IMR-90 (cell line): ENCODE results near the gene PPP5C. TPM values are rescaled to one million over a fixed set of nuclear protein-coding genes. Genes with fewer than 3 reads are reported as not detected.

Experiments used
- ATAC-seq: fragments of 200-7000 bp; cut with Tn5 transposase; 2 replicates; pipeline ENCODE4 v1.9.1; 2020; ENCODE audit warnings: low read depth, mild to moderate bottlenecking, moderate library complexity
- BruUV-seq: library from RNA; stranded (reverse); fragments of 400-500 nt; replicated peaks from 2 replicates; lab custom pipeline; 2021; lab: Mats Ljungman, UMichigan
- CTCF ChIA-PET: fragments of 300-600 bp; formaldehyde crosslinking; extraction: SDS; loops from one replicate; lab custom pipeline; 2021; ENCODE audit warnings: antibody characterized with exemption; lab: Yijun Ruan, JAX
- POLR2A ChIA-PET: fragments of 300-600 bp; sonication (Branson Sonifier 250); formaldehyde crosslinking; loops from one replicate; lab custom pipeline; 2022; ENCODE audit warnings: antibody characterized with exemption; ENCODE audit not compliant: unreplicated experiment; lab: Charles Lee
- DNase-seq: peaks from one replicate; pipeline ENCODE4 v3.0.0; 2013
- H2AFZ ChIP-seq: replicated peaks from 2 replicates; pipeline ENCODE3; 2013; ENCODE audit warnings: low read length, mild to moderate bottlenecking; ENCODE audit not compliant: poor library complexity
- H2AK5ac ChIP-seq: 2 replicates; pipeline ENCODE4 v1.6.1; 2013; ENCODE audit warnings: low read depth, low read length, inconsistent platforms
- H2AK9ac ChIP-seq: replicated peaks from 2 replicates; pipeline ENCODE3; 2013; ENCODE audit warnings: mild to moderate bottlenecking, low read depth, low read length, moderate library complexity; ENCODE audit not compliant: poor library complexity
- H2BK120ac ChIP-seq: 2 replicates; pipeline ENCODE4 v1.6.1; 2013; ENCODE audit warnings: low read depth, low read length, inconsistent platforms
- H2BK15ac ChIP-seq: 3 replicates; pipeline ENCODE4 v1.6.1; 2013; ENCODE audit warnings: low read depth, low read length, inconsistent platforms
- H2BK20ac ChIP-seq: 2 replicates; pipeline ENCODE4 v1.6.1; 2013; ENCODE audit warnings: low read depth, mild to moderate bottlenecking, inconsistent platforms, low read length, moderate library complexity
- H2BK5ac ChIP-seq: 2 replicates; pipeline ENCODE4 v1.6.1; 2013; ENCODE audit warnings: mild to moderate bottlenecking, low read depth, low read length, inconsistent platforms; ENCODE audit not compliant: poor library complexity, severe bottlenecking
- H3K14ac ChIP-seq: replicated peaks from 2 replicates; pipeline ENCODE4 v1.6.1; 2013; ENCODE audit warnings: low read depth, low read length, inconsistent platforms
- H3K18ac ChIP-seq: 2 replicates; pipeline ENCODE4 v1.6.1; 2013; ENCODE audit warnings: low read depth, low read length, control low read depth
- H3K23ac ChIP-seq: 2 replicates; pipeline ENCODE4 v1.6.1; 2013; ENCODE audit warnings: low read depth, low read length, inconsistent platforms
- H3K27ac ChIP-seq: 2 replicates; pipeline ENCODE4 v1.5.1; 2013; ENCODE audit warnings: mild to moderate bottlenecking, control low read depth, low read length; ENCODE audit not compliant: insufficient read depth
- H3K27me3 ChIP-seq: 2 replicates; pipeline ENCODE4 v1.6.1; 2013; ENCODE audit warnings: low read length; ENCODE audit not compliant: control insufficient read depth, insufficient read depth
- H3K36me3 ChIP-seq: 2 replicates; pipeline ENCODE4 v1.6.1; 2013; ENCODE audit warnings: low read length, mixed read lengths; ENCODE audit not compliant: control insufficient read depth, insufficient read depth
- H3K4ac ChIP-seq: 2 replicates; pipeline ENCODE4 v1.6.1; 2013; ENCODE audit warnings: low read depth, low read length, inconsistent platforms
- H3K4me1 ChIP-seq: 2 replicates; pipeline ENCODE4 v1.6.1; 2013; ENCODE audit warnings: low read length, mixed read lengths; ENCODE audit not compliant: control insufficient read depth, insufficient read depth
- H3K4me2 ChIP-seq: 2 replicates; pipeline ENCODE4 v1.6.1; 2013; ENCODE audit warnings: low read depth, mild to moderate bottlenecking, control low read depth, low read length, moderate library complexity
- H3K4me3 ChIP-seq: 2 replicates; pipeline ENCODE4 v1.5.1; 2013; ENCODE audit warnings: low read depth, mild to moderate bottlenecking, control low read depth, low read length, moderate library complexity; ENCODE audit not compliant: insufficient read depth
- H3K56ac ChIP-seq: 2 replicates; pipeline ENCODE4 v1.6.1; 2013; ENCODE audit warnings: low read length, inconsistent platforms; ENCODE audit not compliant: insufficient read depth; ENCODE audit errors: extremely low read depth
- H3K79me1 ChIP-seq, 2 experiments: 2 replicates each; pipeline ENCODE4 v1.6.1; 2013; ENCODE audit warnings: low read length in 2 of 2, inconsistent platforms in 1 of 2, low read depth in 1 of 2
- H3K9ac ChIP-seq: 2 replicates; pipeline ENCODE4 v1.6.1; 2013; ENCODE audit warnings: low read depth, low read length, control low read depth
- H3K9me1 ChIP-seq: 2 replicates; pipeline ENCODE4 v1.6.1; 2013; ENCODE audit warnings: low read length, inconsistent platforms; ENCODE audit not compliant: insufficient read depth
- H3K9me3 ChIP-seq: 2 replicates; pipeline ENCODE4 v1.6.1; 2013; ENCODE audit warnings: low read length; ENCODE audit not compliant: control insufficient read depth, insufficient read depth
- H4K20me1 ChIP-seq: 2 replicates; pipeline ENCODE4 v1.6.1; 2013; ENCODE audit warnings: low read length, inconsistent platforms; ENCODE audit not compliant: insufficient read depth
- H4K5ac ChIP-seq: 2 replicates; pipeline ENCODE4 v1.6.1; 2013; ENCODE audit warnings: mild to moderate bottlenecking, low read depth, low read length, control low read depth
- H4K8ac ChIP-seq, 2 experiments: 2 replicates each; pipeline ENCODE4 v1.6.1; 2013; ENCODE audit warnings: low read depth in 2 of 2, low read length in 2 of 2, control low read depth in 1 of 2, inconsistent platforms in 1 of 2
- H4K91ac ChIP-seq: 2 replicates; pipeline ENCODE4 v1.6.1; 2013; ENCODE audit warnings: low read depth, low read length, inconsistent platforms; ENCODE audit not compliant: insufficient read depth
- CHD1 ChIP-seq: IDR thresholded peaks from 2 replicates; pipeline ENCODE4 v1.6.1; 2012; ENCODE audit warnings: low read depth, low read length, improper control_type of control experiment
- MAFK ChIP-seq: IDR thresholded peaks from 2 replicates; pipeline ENCODE4 v1.6.1; 2012; ENCODE audit warnings: low read depth, low read length, improper control_type of control experiment
- MAZ ChIP-seq: IDR thresholded peaks from 2 replicates; pipeline ENCODE4 v1.6.1; 2012; ENCODE audit warnings: low read depth, mild to moderate bottlenecking, low read length, improper control_type of control experiment, moderate library complexity, borderline replicate concordance
- POLR2A ChIP-seq: IDR thresholded peaks from 2 replicates; pipeline ENCODE4 v1.6.1; 2012; ENCODE audit warnings: mild to moderate bottlenecking, low read depth, low read length
- RAD21 ChIP-seq: IDR thresholded peaks from 2 replicates; pipeline ENCODE4 v1.6.1; 2012; ENCODE audit warnings: low read length, improper control_type of control experiment
- RCOR1 ChIP-seq: IDR thresholded peaks from 2 replicates; pipeline ENCODE4 v1.6.1; 2012; ENCODE audit warnings: mild to moderate bottlenecking, low read length, improper control_type of control experiment; ENCODE audit not compliant: insufficient replicate concordance
- RFX5 ChIP-seq: IDR thresholded peaks from 2 replicates; pipeline ENCODE4 v1.8.0; 2012; ENCODE audit warnings: low read depth, mild to moderate bottlenecking, low read length, moderate library complexity
- SMC3 ChIP-seq: fragments of 150-350 bp; IDR thresholded peaks from 2 replicates; pipeline ENCODE4 v1.6.1; 2016; ENCODE audit warnings: low read depth, mild to moderate bottlenecking, antibody characterized with exemption, low read length, moderate library complexity
- WGBS, 2 experiments: methylation state at CpG; one replicate each; pipeline versions ENCODE4 v1.1.5 to v1.1.7; 2013; ENCODE audit warnings: missing lambda C conversion rate in 2 of 2; ENCODE audit not compliant: insufficient read length in 1 of 2; ENCODE audit errors: extremely low coverage in 2 of 2; 5-methylcytosine and 5-hydroxymethylcytosine counted together
- dilution Hi-C: fragments of 300-500 bp; cut with HindIII; formaldehyde crosslinking; loops from one replicate; pipeline ENCODE4 v1.14.3; 2018; ENCODE audit warnings: low sequenced_read_pairs; ENCODE audit not compliant: unreplicated experiment
- in situ Hi-C: fragments of 300-500 bp; cut with MboI; formaldehyde crosslinking; loops from 3 replicates; pipeline ENCODE4 v1.14.3; 2019; ENCODE audit warnings: low sequenced_read_pairs, inconsistent platforms, mixed read lengths
- intact Hi-C: fragments of 100-400 bp; cut with micrococcal nuclease; formaldehyde crosslinking; loops from 2 replicates; pipeline ENCODE4 v1.10.0; 2022
- polyA plus RNA-seq, 3 experiments: library from polyadenylated mRNA; depleted of rRNA; stranded (reverse); fragments of >200 nt; gene quantifications; 2 replicates each; pipeline ENCODE4 v1.2.3, GENCODE V29; 2012; ENCODE audit warnings: low replicate concordance in 1 of 3
- total RNA-seq: library from RNA; depleted of rRNA; stranded (reverse); fragments of >200 nt; gene quantifications from 2 replicates; pipeline ENCODE4 v1.2.3, GENCODE V29; 2012
- TF ChIP-seq, protein P1 (sequence below): conservative IDR thresholded peaks from 2 replicates; pipeline ENCODE4 v1.5.1; 2012; ENCODE audit warnings: mild to moderate bottlenecking, low read depth, low read length, improper control_type of control experiment

PPP5C gene
- total and polyA plus RNA-seq, 2 of the 4 experiments (the other 2 are of a cell fraction): 80.5 to 128 TPM

GRCh38 chr19:46411088-46411924 is 64.4 kb downstream of the PPP5C start (continued):
- TF ChIP-seq RAD21: no peak
- TF ChIP-seq RFX5: no peak

- peak overlapping the region; percentile 35 for H2AK5ac ChIP-seq
- H3K4ac ChIP-seq: 0 out of 2 replicates have a peak overlapping the region, but pooled peaks have one; percentile 38
- no peak overlapping the region for H2BK20ac ChIP-seq
- intact Hi-C loops (no loop called here), in situ Hi-C loops (no loop called here), dilution Hi-C loops (no loop called here)
- DNase-seq (no peak), ATAC-seq (no peak)
- H3K27ac ChIP-seq: no peak overlapping the region; the same call in 1 of the 2 replicates
- H3K9ac ChIP-seq: peak overlapping the region; percentile 82
- H4K8ac ChIP-seq: peak overlapping the region; percentile 56 to 82; a peak in 2 of 4 replicates
- H2AFZ ChIP-seq: peak overlapping the region; percentile 94
- 7% methylated on average over 18 of the region's 54 CpGs; no CpG with 5 or more reads in 1 of the 2 experiments for WGBS, 2 experiments
- no peak overlapping the region for H4K91ac ChIP-seq
- H2AK9ac ChIP-seq: peak overlapping the region; percentile 78
- H3K4me3 ChIP-seq: peak overlapping the region; percentile 57
- H2BK15ac ChIP-seq: no peak overlapping the region
- H3K56ac ChIP-seq: no peak overlapping the region
- H3K9me3 ChIP-seq: no peaks in the 10 kb centered on the region
- H3K36me3 ChIP-seq: peaks cover 6% of the 10 kb centered on the region; the same call in 1 of the 2 replicates
- peak overlapping the region; percentile 3; the same call in 1 of the 2 replicates for H3K23ac ChIP-seq
- H3K18ac ChIP-seq: no peak overlapping the region; the same call in 1 of the 2 replicates
- peaks cover 18% of the 10 kb centered on the region for H3K4me1 ChIP-seq
- H3K9me1 ChIP-seq: peaks cover 3% of the 10 kb centered on the region; the same call in 1 of the 2 replicates
- H3K4me2 ChIP-seq: peak overlapping the region; percentile 86
- BruUV-seq: no TSS peak
- no peak overlapping the region for H4K5ac ChIP-seq
- TF ChIP-seq, protein P1, sequence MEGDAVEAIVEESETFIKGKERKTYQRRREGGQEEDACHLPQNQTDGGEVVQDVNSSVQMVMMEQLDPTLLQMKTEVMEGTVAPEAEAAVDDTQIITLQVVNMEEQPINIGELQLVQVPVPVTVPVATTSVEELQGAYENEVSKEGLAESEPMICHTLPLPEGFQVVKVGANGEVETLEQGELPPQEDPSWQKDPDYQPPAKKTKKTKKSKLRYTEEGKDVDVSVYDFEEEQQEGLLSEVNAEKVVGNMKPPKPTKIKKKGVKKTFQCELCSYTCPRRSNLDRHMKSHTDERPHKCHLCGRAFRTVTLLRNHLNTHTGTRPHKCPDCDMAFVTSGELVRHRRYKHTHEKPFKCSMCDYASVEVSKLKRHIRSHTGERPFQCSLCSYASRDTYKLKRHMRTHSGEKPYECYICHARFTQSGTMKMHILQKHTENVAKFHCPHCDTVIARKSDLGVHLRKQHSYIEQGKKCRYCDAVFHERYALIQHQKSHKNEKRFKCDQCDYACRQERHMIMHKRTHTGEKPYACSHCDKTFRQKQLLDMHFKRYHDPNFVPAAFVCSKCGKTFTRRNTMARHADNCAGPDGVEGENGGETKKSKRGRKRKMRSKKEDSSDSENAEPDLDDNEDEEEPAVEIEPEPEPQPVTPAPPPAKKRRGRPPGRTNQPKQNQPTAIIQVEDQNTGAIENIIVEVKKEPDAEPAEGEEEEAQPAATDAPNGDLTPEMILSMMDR: no peak
- no peak for TF ChIP-seq CHD1
- TF ChIP-seq RCOR1: no peak
- no peak for TF ChIP-seq RFX5
- TF ChIP-seq POLR2A: no peak
- no peak for TF ChIP-seq MAFK
- no peak for TF ChIP-seq MAZ
- TF ChIP-seq SMC3: no peak
- H3K27me3 ChIP-seq: peaks cover 4% of the 10 kb centered on the region; the same call in 1 of the 2 replicates
- no peak overlapping the region for H2BK5ac ChIP-seq
- peaks cover 7% of the 10 kb centered on the region for H4K20me1 ChIP-seq
- peak overlapping the region; percentile 78 for H3K14ac ChIP-seq
- ChIA-PET POLR2A (no interaction called here), CTCF (no interaction called here)
- H2BK120ac ChIP-seq: no peak overlapping the region
- peaks cover 20 to 34% of the 10 kb centered on the region in 2 experiments; a peak in 3 of 4 replicates for H3K79me1 ChIP-seq
These were observed 65.2 kb downstream of the PPP5C start for GRCh38 chr19:46411925-46412649.
